ENCODE measurements around the gene SLC9A2.

Gene SLC9A2

GRCh38 chr2:102620332-102620731 lies 979 bp downstream of the SLC9A2 start:
- DNase-seq (ENCODE audit: low spot score) = no peak

DNA sequence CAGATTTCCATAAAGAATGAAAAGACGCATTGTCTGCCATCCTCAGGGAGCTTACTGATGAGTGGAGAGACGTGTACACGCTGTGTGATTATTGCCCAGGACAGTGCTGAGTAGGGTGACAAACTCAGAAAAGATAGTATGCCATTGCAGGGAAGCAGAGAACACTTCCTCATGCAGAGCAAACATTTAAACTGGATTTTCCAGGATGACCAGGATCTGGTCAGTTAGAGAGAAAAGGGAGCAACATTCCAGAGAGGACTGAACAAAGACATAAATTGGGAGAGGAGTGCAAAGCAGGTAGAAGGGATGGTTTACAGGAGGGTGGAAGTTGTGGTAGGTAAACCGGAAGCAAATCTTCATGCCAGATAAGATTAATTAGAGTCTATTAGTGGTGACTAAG lies 2.3 kb downstream of the SLC9A2 start:
- DNase-seq (ENCODE audit: low spot score) = no peak

DNA sequence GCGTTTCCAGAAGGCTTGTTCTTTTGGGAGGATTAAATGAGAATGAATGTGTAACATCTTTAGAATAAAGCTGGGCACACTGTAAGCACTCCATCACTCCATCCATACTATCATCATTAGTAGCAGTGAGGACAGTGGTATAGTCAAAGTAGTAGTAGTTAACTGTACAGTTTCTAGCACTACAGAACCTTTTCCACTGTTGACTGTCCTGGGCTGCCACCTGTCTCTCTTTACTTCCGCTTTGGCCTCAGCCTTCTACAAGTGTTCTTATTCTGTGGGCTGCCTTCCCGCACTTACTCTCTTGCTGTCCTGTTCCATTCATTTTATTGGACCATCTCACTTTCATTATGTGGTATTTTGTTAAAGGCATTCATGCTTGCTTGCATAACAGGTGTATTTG lies 3.3 kb downstream of the SLC9A2 start:
- DNase-seq (ENCODE audit: low spot score) = no peak

DNA sequence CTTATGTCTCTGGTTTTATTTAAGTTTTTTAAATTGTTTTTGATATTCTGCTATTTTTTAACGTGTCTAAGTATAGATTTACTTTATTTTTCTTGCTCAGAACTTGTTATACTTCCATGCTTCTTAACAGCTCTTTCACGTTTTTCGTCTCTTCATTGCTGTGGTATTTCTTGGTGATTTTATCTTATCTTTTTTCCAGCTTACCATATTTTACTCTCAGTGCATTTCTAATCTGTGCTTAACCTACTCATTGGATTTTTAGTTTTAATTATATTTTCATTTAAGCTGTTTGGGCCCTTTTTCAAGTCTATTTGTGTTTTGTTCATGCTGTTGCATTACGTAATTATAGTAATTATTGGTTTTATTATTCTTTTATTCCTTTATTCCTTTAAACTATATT lies 11.1 kb downstream of the SLC9A2 start:
- no peak for DNase-seq (ENCODE audit: low spot score)

- no peak for DNase-seq (ENCODE audit: low spot score)
These were observed 13.2 kb downstream of the SLC9A2 start for GRCh38 chr2:102632380-102633175.

GRCh38 chr2:102634831-102635241 lies 15.5 kb downstream of the SLC9A2 start:
- DNase-seq (ENCODE audit: low spot score) = no peak

GRCh38 chr2:102635317-102635716 lies 16.0 kb downstream of the SLC9A2 start:
- no peak for DNase-seq (ENCODE audit: low spot score)

GRCh38 chr2:102636283-102636907 lies 17.0 kb downstream of the SLC9A2 start:
- DNase-seq (ENCODE audit: low spot score) = no peak

GRCh38 chr2:102637358-102637757 lies 18.0 kb downstream of the SLC9A2 start:
- DNase-seq (ENCODE audit: low spot score) = no peak

DNA sequence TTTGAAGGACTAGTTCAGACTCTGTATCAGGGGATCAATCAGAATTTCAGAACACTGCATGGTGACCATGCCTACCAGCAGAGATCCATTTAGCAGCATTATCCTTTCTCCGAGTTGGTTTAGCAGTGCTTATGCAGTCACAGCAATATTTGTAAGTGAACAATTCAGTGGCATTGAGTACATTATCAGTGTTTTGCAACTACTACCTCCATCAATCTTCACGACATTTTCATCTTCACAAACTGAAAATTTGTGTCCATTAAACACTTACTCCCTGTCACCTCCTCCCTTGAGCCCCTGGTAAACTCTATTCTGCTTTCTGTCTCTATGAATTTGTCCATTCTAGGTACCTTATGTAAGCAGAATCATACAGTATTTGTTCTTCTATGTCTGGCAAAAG lies 20.1 kb downstream of the SLC9A2 start:
- DNase-seq (ENCODE audit: low spot score) = no peak

DNA sequence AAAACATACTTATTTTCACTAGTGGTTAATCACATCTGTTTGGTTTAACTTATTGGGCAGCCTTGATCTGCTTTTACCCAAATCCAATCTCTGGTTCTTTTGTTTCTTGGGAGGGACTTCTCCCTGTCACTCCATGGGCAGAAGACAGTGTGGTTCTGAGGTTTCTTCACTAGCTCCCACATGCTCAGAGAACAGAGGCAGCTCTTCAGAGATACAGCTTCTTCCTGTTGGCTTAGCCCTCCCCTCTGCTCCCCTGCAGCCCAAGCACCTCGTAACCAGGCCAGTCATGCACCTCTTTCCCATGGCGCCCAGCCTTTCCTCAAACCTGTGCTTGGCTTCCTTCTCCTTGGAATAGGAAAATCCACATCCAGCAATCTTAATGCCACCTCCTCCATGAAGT lies 32.8 kb downstream of the SLC9A2 start:
- DNase-seq (ENCODE audit: low spot score) = no peak

DNA sequence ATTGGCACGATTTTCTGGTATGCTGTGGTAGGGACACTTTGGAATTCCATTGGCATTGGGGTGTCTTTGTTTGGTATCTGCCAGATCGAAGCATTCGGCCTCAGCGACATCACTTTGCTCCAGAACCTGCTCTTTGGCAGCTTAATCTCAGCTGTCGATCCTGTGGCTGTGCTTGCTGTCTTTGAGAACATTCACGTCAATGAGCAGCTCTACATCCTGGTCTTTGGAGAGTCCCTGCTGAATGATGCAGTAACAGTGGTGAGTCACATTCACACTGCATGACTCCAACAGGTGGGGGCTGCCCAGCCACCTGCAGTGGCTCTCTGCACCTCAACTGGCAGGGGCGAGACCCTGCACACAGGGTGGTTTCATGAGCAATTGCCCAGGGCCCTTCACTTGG lies 38.4 kb downstream of the SLC9A2 start:
- no peak for DNase-seq (ENCODE audit: low spot score)

GRCh38 chr2:102660070-102660469 lies 40.7 kb downstream of the SLC9A2 start:
- DNase-seq (ENCODE audit: low spot score) = no peak

DNA sequence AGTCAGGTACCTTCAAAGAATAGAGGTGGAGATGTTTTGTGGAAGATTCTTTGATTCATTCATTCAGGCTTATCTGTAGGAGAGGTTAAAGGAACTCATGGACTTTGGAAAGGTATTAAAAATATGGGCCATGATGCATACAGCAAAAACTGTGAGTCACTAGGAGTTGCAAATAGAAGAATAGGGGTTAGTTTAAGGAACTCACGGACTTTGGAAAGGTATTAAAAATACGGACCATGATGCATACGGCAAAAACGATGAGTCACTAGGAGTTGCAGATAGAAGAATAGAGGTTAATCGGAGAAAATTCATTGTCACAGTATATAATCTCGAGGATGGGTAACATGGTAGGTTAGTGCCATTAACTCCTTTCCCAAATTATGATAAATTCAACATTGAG lies 41.2 kb downstream of the SLC9A2 start:
- no peak for DNase-seq (ENCODE audit: low spot score)

DNA sequence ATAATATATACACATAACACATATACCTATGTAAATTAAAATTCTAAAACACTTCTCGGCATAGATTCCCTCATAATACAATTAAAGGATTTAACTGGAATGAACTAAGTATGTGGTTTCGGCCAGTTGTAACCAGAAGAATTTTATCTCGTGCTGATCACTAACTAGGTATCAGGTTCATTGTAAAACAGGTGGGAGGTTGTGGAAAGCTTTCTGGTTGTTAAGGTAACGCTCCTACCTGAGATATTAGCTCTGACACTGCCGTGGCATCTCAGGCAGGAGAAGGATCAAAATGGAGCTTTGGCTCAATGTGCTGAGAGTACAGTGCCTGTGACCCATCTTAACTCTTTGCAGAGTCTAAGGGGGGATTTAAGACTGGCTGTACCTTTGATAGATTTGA lies 42.5 kb downstream of the SLC9A2 start:
- DNase-seq (ENCODE audit: low spot score) = no peak

DNA sequence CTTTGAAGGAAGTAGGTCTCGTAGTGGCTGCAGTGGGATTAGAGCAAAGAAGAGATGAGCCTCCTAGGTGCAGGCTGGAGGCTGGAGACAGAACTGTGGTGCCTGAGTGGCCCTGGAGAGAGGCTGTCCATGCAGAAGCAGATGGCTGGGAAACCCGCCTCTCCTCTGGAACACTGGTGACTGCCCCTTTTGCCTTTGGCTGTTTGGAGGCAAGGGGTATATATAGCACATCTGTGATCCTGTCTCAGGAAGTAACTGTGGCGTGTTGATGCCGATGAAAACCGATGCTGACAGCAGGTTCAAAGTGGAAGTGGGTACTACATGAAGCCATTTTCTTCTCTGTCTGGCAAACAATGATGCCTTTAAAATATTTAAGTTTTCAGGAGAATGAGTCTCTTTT lies 43.5 kb downstream of the SLC9A2 start:
- no peak for DNase-seq (ENCODE audit: low spot score)

- no peak for DNase-seq (ENCODE audit: low spot score)
These were observed 44.0 kb downstream of the SLC9A2 start for GRCh38 chr2:102663381-102663780.

DNA sequence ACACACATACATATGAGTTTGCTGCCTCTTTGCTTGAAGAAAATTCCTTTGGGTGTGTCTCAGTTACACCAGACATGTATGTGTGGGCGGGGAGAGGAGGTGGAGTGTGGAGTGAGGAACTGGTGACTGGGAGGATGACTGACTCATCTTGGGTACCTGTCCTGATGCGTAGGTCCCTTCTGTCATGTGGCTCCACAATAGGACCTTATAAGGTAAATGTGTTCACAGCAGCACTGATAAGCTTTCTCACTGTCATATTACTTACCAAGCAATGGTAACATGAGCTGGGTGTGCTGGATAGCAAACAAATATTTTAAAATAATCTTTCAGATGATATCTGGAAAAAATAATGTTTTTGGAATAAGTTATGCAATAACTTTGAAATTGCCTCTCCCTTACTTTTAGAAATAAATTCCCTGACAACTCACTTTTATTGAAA lies 45.1 kb downstream of the SLC9A2 start:
- no peak for DNase-seq (ENCODE audit: low spot score)

DNA sequence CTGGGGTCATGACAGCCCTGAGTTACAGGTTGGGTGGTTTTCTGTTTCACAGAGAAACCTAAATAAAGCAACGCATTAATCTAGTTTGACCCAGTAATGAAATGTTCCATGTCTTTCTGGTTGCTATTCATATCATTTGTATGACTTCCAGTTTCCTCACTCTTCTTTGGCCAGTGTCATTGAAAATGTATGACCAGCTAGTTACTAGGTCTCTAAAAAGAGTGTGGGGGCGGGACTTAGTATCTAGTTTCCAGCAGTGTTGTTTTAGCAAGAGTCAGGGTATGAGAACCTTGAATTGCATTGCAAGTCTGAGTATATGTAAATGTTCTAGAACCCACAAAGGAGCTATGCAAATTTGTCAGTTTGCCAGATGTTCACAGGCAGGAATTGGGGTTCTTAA lies 47.7 kb downstream of the SLC9A2 start:
- no peak for DNase-seq (ENCODE audit: low spot score)

- no peak for DNase-seq (ENCODE audit: low spot score)
These were observed 48.8 kb downstream of the SLC9A2 start for GRCh38 chr2:102668171-102668570.

- DNase-seq (ENCODE audit: low spot score) = no peak
These were observed 50.0 kb downstream of the SLC9A2 start for GRCh38 chr2:102669401-102669800.

GRCh38 chr2:102672107-102672776 lies 52.9 kb downstream of the SLC9A2 start:
- no peak for DNase-seq (ENCODE audit: low spot score)

DNA sequence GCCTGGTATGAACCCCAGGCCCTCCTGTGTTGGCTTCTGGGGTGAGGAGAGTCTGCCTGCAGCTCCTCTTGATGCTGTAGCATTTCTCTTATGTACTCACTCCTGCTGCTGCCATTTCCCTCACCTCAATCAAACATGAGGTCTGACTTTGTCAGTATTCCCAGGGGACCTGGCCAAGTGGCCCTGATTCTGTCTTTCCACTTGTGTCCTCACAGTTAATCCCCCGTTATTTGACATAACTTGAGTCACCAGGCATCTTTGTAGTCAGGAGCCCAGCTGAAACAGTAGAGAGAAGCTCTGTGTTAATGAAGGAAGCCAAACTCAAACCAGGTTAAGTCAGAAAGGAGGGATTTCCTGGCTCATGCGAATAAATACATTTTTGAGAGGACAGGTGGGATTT lies 55.0 kb downstream of the SLC9A2 start:
- DNase-seq (ENCODE audit: low spot score) = no peak

Data from germinal center (tissue), 1 donor.